ENCODE data around the gene PLAU.
A peak's percentile ranks its signal among the peaks of the same experiment; 100 is the strongest.

Gene PLAU

GRCh38 chr10:73910764-73911552 lies at the start of gene PLAU:
PLAU (plus strand) TSS chr10:73911132; CDS start chr10:73911556, 424 bp downstream.
- DNase-seq: peak in 1 of 2 donors; percentile 14

- no peak for DNase-seq
Observed at GRCh38 chr10:73862011-73862410, 48.9 kb upstream of the PLAU start.

- DNase-seq: peak in 1 of 2 donors; percentile 17
Observed at GRCh38 chr10:73863039-73863817, 47.7 kb upstream of the PLAU start.

GRCh38 chr10:73864229-73864628 lies 46.7 kb upstream of the PLAU start:
- DNase-seq: no peak

- no peak for DNase-seq
Observed at GRCh38 chr10:73865107-73865458, 45.8 kb upstream of the PLAU start.

- peak in 1 of 2 donors; percentile 33 for DNase-seq
Observed at GRCh38 chr10:73865459-73866442, 45.2 kb upstream of the PLAU start.

- DNase-seq: no peak
Observed at GRCh38 chr10:73866621-73867020, 44.3 kb upstream of the PLAU start.

- DNase-seq: no peak
Observed at GRCh38 chr10:73867126-73867807, 43.7 kb upstream of the PLAU start.

- no peak for DNase-seq
Observed at GRCh38 chr10:73867871-73868631, 42.9 kb upstream of the PLAU start.

GRCh38 chr10:73868655-73869195 lies 42.2 kb upstream of the PLAU start:
- no peak for DNase-seq

- no peak for DNase-seq
Observed at GRCh38 chr10:73871295-73872189, 39.4 kb upstream of the PLAU start.

GRCh38 chr10:73872190-73872710 lies 38.7 kb upstream of the PLAU start:
- no peak for DNase-seq

GRCh38 chr10:73873142-73873837 lies 37.6 kb upstream of the PLAU start:
- DNase-seq: no peak

- DNase-seq: no peak
Observed at GRCh38 chr10:73873838-73874215, 37.1 kb upstream of the PLAU start.

- peak; percentile 59 to 66 for DNase-seq
Observed at GRCh38 chr10:73874267-73875138, 36.4 kb upstream of the PLAU start, which contains the start of gene CAMK2G. CAMK2G (minus strand) TSS chr10:73874555; CDS start chr10:73874461, 94 bp downstream.

GRCh38 chr10:73875139-73875475 lies 35.8 kb upstream of the PLAU start:
- DNase-seq: no peak

GRCh38 chr10:73876157-73876556 lies 34.8 kb upstream of the PLAU start:
- no peak for DNase-seq

GRCh38 chr10:73876566-73876965 lies 34.4 kb upstream of the PLAU start:
- no peak for DNase-seq
